WTC11 (cell line): ENCODE data around the gene PAOX.

ENCODE experiments used
- ATF1 ChIP-seq: sonication (generic); formaldehyde crosslinking; IDR thresholded peaks from 2 replicates; pipeline ENCODE4 v1.8.1; 2023; ENCODE audit warnings: mild to moderate bottlenecking, moderate library complexity, missing genetic modification reagents
- CREM ChIP-seq: sonication (generic); formaldehyde crosslinking; IDR thresholded peaks from 2 replicates; pipeline ENCODE4 v1.8.1; 2022; ENCODE audit warnings: mild to moderate bottlenecking, missing genetic modification reagents, moderate library complexity
- KAT7 ChIP-seq: sonication (generic); formaldehyde crosslinking; IDR thresholded peaks from 2 replicates; pipeline ENCODE4 v1.8.1; 2023; ENCODE audit warnings: missing genetic modification reagents, mild to moderate bottlenecking, borderline replicate concordance
- NFYB ChIP-seq: sonication (generic); formaldehyde crosslinking; conservative IDR thresholded peaks from 2 replicates; pipeline ENCODE4 v1.8.0; 2022; ENCODE audit warnings: low read depth, missing genetic modification reagents
- NR3C1 ChIP-seq: sonication (generic); formaldehyde crosslinking; conservative IDR thresholded peaks from 2 replicates; pipeline ENCODE4 v1.8.1; 2023; ENCODE audit warnings: low read depth, mild to moderate bottlenecking, missing genetic modification reagents
- ZNF396 ChIP-seq: fragments of 250-450 bp; sonication (Bioruptor Pico); IDR thresholded peaks from 2 replicates; pipeline ENCODE4 v1.8.0; 2021; ENCODE audit warnings: mild to moderate bottlenecking, moderate library complexity, borderline replicate concordance
- TF ChIP-seq, protein P1 (sequence below): sonication (generic); formaldehyde crosslinking; IDR thresholded peaks from 2 replicates; pipeline ENCODE4 v1.8.0; 2022; ENCODE audit warnings: mild to moderate bottlenecking, missing genetic modification reagents
- TF ChIP-seq, protein P2 (sequence below): fragments of 200-600 bp; IDR thresholded peaks from 2 replicates; pipeline ENCODE4 v1.8.0; 2022; ENCODE audit warnings: antibody characterized with exemption
- TF ChIP-seq, protein P3 (sequence below): sonication (generic); formaldehyde crosslinking; IDR thresholded peaks from 2 replicates; pipeline ENCODE4 v1.8.1; 2023; ENCODE audit warnings: mild to moderate bottlenecking, missing genetic modification reagents, moderate library complexity
- TF ChIP-seq, protein P4 (sequence below): sonication (generic); formaldehyde crosslinking; IDR thresholded peaks from 2 replicates; pipeline ENCODE4 v1.8.1; 2022; ENCODE audit warnings: low read depth, mild to moderate bottlenecking, moderate library complexity, missing genetic modification reagents, borderline replicate concordance
- TF ChIP-seq, protein P5 (sequence below): sonication (generic); formaldehyde crosslinking; IDR thresholded peaks from 2 replicates; pipeline ENCODE4 v1.8.0; 2022; ENCODE audit warnings: mild to moderate bottlenecking, missing genetic modification reagents
- TF ChIP-seq, protein P6 (sequence below): sonication (generic); formaldehyde crosslinking; IDR thresholded peaks from 2 replicates; pipeline ENCODE4 v1.8.1; 2023; ENCODE audit warnings: mild to moderate bottlenecking, missing genetic modification reagents, moderate library complexity

DNA sequence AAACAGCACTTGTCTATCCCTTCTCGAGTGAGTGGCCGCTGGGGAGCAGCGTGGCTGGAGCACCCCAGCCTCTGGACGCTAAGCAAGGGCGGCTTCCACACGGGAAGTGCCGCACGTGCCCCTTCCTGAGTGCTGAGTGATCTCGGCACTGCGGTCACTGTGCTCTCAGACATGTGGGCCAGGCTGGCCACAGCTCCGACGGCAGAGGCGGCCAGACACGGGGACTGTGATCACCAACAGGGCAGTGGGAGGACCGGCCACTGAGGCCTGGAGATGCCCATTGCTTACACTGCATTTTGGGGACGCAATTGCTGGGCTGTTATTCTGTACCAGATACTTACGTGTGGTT lies 13.0 kb upstream of the PAOX start:
- TF ChIP-seq NFYB (CRISPR knock-in tag) (no peak), KAT7 (no peak), NR3C1 (CRISPR knock-in tag) (no peak), ZNF396 (no peak), ATF1 (no peak), CREM (CRISPR knock-in tag) (no peak)
- TF ChIP-seq, protein P1, sequence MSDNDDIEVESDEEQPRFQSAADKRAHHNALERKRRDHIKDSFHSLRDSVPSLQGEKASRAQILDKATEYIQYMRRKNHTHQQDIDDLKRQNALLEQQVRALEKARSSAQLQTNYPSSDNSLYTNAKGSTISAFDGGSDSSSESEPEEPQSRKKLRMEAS (CRISPR knock-in tag), result no peak
- TF ChIP-seq, protein P2, sequence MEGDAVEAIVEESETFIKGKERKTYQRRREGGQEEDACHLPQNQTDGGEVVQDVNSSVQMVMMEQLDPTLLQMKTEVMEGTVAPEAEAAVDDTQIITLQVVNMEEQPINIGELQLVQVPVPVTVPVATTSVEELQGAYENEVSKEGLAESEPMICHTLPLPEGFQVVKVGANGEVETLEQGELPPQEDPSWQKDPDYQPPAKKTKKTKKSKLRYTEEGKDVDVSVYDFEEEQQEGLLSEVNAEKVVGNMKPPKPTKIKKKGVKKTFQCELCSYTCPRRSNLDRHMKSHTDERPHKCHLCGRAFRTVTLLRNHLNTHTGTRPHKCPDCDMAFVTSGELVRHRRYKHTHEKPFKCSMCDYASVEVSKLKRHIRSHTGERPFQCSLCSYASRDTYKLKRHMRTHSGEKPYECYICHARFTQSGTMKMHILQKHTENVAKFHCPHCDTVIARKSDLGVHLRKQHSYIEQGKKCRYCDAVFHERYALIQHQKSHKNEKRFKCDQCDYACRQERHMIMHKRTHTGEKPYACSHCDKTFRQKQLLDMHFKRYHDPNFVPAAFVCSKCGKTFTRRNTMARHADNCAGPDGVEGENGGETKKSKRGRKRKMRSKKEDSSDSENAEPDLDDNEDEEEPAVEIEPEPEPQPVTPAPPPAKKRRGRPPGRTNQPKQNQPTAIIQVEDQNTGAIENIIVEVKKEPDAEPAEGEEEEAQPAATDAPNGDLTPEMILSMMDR, result no peak
- TF ChIP-seq, protein P3, sequence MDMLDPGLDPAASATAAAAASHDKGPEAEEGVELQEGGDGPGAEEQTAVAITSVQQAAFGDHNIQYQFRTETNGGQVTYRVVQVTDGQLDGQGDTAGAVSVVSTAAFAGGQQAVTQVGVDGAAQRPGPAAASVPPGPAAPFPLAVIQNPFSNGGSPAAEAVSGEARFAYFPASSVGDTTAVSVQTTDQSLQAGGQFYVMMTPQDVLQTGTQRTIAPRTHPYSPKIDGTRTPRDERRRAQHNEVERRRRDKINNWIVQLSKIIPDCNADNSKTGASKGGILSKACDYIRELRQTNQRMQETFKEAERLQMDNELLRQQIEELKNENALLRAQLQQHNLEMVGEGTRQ (CRISPR knock-in tag), result no peak
- TF ChIP-seq, protein P4, sequence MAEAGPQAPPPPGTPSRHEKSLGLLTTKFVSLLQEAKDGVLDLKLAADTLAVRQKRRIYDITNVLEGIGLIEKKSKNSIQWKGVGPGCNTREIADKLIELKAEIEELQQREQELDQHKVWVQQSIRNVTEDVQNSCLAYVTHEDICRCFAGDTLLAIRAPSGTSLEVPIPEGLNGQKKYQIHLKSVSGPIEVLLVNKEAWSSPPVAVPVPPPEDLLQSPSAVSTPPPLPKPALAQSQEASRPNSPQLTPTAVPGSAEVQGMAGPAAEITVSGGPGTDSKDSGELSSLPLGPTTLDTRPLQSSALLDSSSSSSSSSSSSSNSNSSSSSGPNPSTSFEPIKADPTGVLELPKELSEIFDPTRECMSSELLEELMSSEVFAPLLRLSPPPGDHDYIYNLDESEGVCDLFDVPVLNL (CRISPR knock-in tag), result no peak
- TF ChIP-seq, protein P5, sequence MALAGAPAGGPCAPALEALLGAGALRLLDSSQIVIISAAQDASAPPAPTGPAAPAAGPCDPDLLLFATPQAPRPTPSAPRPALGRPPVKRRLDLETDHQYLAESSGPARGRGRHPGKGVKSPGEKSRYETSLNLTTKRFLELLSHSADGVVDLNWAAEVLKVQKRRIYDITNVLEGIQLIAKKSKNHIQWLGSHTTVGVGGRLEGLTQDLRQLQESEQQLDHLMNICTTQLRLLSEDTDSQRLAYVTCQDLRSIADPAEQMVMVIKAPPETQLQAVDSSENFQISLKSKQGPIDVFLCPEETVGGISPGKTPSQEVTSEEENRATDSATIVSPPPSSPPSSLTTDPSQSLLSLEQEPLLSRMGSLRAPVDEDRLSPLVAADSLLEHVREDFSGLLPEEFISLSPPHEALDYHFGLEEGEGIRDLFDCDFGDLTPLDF (CRISPR knock-in tag), result no peak
- TF ChIP-seq, protein P6, sequence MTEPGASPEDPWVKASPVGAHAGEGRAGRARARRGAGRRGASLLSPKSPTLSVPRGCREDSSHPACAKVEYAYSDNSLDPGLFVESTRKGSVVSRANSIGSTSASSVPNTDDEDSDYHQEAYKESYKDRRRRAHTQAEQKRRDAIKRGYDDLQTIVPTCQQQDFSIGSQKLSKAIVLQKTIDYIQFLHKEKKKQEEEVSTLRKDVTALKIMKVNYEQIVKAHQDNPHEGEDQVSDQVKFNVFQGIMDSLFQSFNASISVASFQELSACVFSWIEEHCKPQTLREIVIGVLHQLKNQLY, result no peak
